ENCODE results near the gene NMB.
"Not testable (repeated sequence)": the region's sequence is repeated elsewhere in the genome, so short reads cannot be mapped to it uniquely, and the experiment has no call there.

Gene NMB

GRCh38 chr15:84658080-84658787 lies at the start of gene NMB:
NMB (minus strand) TSS chr15:84658199; CDS start chr15:84658152, 47 bp downstream.
- DNase-seq (ENCODE audit: low read depth in 3 of 3, low spot score in 1 of 3), result peak; percentile 63 to 71 (median 68)

- DNase-seq (ENCODE audit: low read depth in 3 of 3, low spot score in 1 of 3), result no peak
Observed at GRCh38 chr15:84703808-84704207, 45.8 kb upstream of the NMB start.

GRCh38 chr15:84702961-84703482 lies 45.0 kb upstream of the NMB start:
- DNase-seq (ENCODE audit: low read depth in 3 of 3, low spot score in 1 of 3), result no peak

- no peak for DNase-seq (ENCODE audit: low read depth in 3 of 3, low spot score in 1 of 3)
Observed at GRCh38 chr15:84699538-84700191, 41.7 kb upstream of the NMB start.

GRCh38 chr15:84697236-84697990 lies 39.4 kb upstream of the NMB start:
- no peak for DNase-seq (ENCODE audit: low read depth in 3 of 3, low spot score in 1 of 3)

GRCh38 chr15:84696757-84697156 lies 38.8 kb upstream of the NMB start:
- DNase-seq (ENCODE audit: low read depth in 3 of 3, low spot score in 1 of 3), result no peak

GRCh38 chr15:84690342-84690741 lies 32.3 kb upstream of the NMB start:
- DNase-seq (ENCODE audit: low read depth in 3 of 3, low spot score in 1 of 3), result no peak

- no peak for DNase-seq (ENCODE audit: low read depth in 3 of 3, low spot score in 1 of 3)
Observed at GRCh38 chr15:84689858-84690257, 31.9 kb upstream of the NMB start.

GRCh38 chr15:84686446-84686845 lies 28.4 kb upstream of the NMB start:
- DNase-seq (ENCODE audit: low read depth in 3 of 3, low spot score in 1 of 3), result not testable (repeated sequence)

GRCh38 chr15:84685304-84685703 lies 27.3 kb upstream of the NMB start:
- no peak for DNase-seq (ENCODE audit: low read depth in 3 of 3, low spot score in 1 of 3)

GRCh38 chr15:84684092-84684491 lies 26.1 kb upstream of the NMB start:
- DNase-seq (ENCODE audit: low read depth in 3 of 3, low spot score in 1 of 3), result no peak

GRCh38 chr15:84681831-84682230 lies 23.8 kb upstream of the NMB start:
- DNase-seq (ENCODE audit: low read depth in 3 of 3, low spot score in 1 of 3), result no peak

GRCh38 chr15:84671211-84671610 lies 13.2 kb upstream of the NMB start:
- no peak for DNase-seq (ENCODE audit: low read depth in 3 of 3, low spot score in 1 of 3)

GRCh38 chr15:84669726-84670125 lies 11.7 kb upstream of the NMB start:
- DNase-seq (ENCODE audit: low read depth in 3 of 3, low spot score in 1 of 3), result no peak

GRCh38 chr15:84668221-84668982 lies 10.4 kb upstream of the NMB start:
- no peak for DNase-seq (ENCODE audit: low read depth in 3 of 3, low spot score in 1 of 3)

- no peak for DNase-seq (ENCODE audit: low read depth in 3 of 3, low spot score in 1 of 3)
Observed at GRCh38 chr15:84666373-84666772, 8.4 kb upstream of the NMB start.

- no peak for DNase-seq (ENCODE audit: low read depth in 3 of 3, low spot score in 1 of 3)
Observed at GRCh38 chr15:84661001-84661400, 3.0 kb upstream of the NMB start.

- DNase-seq (ENCODE audit: low read depth in 3 of 3, low spot score in 1 of 3), result no peak
Observed at GRCh38 chr15:84659904-84660781, 2.1 kb upstream of the NMB start.

- no peak for DNase-seq (ENCODE audit: low read depth in 3 of 3, low spot score in 1 of 3)
Observed at GRCh38 chr15:84658788-84659411, 901 bp upstream of the NMB start.

GRCh38 chr15:84657748-84658079 lies 285 bp downstream of the NMB start:
- no peak for DNase-seq (ENCODE audit: low read depth in 3 of 3, low spot score in 1 of 3)
